Inflammatory macrophage treated with lipopolysaccharide for 1 hour (primary cell): ENCODE measurements around the gene CDC25B.

Experiments used
- DNase-seq, 2 donors: peaks; one replicate each; pipeline ENCODE4 v3.0.0-alpha.2; 2020 to 2022

The CDC25B gene

DNA sequence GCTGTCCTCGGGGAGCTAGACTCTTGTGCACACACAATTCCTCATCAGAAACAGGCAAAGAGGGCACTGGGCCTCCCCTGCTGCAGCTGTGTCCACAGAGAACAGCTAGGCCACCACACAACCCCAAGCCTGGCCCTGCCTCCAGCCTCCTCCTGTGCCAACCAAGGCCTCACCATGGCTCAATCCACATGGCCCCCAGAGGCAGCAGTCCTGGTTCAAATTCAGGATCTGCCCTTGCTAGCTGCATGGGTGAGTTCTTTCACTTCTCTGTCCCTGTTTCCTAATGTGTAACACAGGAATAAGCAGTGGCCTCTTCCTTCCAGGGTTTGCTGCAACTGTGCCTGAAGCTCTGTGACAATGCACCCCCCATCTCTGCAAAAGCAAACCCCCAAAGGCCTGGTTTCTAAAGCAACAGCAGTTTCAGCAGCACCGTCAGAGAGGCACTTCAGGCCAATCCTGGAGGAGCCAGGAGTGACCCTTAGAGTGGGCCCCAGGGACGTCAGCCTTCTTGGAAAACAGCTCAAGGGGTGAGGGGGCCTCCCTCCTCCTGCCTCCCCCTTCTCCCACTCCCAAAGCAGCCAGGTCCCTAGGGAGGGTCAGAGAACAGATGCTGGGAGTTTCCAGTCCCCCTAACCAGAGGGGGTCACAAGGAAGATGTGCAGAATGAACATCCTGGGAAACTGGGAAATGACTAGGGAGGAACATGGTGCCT lies 30.8 kb upstream of the CDC25B start:
- DNase-seq, result peak in 1 of 2 donors; percentile 29

DNA sequence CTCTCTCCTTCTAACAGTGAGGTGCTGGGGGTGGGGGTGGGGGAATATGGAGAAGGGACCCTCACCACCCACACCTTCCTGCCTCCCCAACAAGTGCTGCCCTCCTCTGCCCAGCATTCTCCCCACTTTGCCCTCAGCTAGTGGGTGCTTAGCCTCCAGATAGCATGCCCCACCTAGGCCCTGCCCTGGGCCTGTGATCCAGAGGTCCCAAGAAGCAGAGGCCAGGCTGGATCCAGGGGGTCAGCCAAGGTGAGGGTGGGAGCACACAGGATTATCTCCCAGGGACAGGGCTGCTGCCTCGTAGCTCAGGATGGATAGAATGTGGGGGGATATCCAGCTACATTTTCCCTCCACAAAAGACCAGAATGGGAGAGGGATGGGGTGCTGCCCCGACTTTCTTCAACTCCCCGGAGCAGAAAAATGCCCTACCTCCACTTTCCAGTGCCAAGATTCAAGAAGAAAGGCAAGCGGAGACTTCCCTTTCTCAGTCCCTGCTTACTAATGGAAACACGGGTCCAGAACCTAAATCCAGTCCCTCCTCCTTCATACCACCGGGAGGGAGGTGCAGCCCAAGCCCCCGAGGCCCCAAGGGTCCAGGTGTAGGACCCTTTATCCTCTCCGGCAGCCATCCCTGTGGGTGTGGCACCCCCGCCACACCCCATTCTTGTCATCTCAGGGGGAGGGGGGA lies 29.5 kb upstream of the CDC25B start:
- no peak for DNase-seq

DNA sequence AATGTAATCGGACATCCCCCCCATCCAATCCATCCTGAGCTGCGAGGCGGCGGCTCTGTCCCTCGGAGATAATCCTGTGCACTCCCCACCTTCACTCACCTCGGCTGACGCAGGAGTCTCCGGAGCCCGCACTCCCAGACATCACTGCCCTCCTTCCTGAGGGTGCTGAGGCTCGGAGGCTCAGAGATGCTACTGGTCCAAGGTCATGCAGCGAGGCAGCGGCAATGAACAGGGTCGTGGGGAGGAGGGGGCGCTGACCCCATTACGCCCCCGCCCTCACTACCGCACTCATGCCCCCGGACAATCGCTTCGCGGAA lies 29.0 kb upstream of the CDC25B start:
- no peak for DNase-seq

DNA sequence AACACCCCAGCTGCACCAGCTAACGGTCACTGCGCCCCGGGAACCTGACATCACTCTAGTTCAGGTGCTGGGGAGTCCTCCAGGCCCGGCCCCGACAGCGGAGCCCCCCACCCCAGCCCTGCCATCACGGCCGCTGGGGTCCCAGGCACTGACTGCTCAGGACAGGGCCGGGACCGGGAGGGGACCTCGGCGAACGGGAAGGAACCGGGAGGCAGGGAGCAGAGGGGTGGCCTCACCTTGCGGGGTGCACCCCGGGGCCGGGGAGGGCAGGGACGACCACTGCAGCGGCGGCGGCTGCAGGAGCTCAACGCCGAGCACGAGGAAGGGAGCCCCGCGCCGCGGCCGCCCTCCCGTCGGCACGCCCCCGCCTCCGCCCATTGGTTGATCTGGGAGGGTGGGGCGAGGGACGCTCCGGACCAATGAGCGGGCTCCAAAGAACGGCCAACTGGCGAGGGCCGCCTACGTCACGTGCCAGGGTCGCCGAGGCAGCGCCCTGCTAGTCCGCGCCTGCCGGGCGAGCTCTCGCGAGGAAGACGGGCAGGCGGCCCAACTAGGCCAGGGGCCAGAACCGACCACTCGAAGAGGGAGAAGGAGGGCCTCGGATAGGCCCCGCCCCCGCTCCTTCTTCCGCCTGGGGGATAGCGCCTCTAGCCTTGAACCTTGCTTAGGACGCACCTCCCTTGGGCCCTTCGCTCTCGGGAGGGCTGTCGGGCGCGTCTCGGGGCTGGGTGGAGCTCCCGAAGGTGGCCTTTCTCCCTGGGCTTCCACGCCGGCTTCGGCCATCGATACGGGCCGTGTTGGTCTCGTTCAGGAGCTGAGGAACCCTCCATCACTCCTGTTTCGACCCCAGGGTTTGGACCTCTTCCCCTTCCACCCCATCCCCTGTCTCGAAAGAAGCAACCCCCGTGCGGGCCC lies 28.4 kb upstream of the CDC25B start, which contains the start of gene ADISSP:
Gene ADISSP (minus strand): TSS at position 327 of the 915 bp plus-strand sequence. CDS start 7,653 bp downstream, outside the sequence.
- peak; percentile 96 to 97 for DNase-seq

DNA sequence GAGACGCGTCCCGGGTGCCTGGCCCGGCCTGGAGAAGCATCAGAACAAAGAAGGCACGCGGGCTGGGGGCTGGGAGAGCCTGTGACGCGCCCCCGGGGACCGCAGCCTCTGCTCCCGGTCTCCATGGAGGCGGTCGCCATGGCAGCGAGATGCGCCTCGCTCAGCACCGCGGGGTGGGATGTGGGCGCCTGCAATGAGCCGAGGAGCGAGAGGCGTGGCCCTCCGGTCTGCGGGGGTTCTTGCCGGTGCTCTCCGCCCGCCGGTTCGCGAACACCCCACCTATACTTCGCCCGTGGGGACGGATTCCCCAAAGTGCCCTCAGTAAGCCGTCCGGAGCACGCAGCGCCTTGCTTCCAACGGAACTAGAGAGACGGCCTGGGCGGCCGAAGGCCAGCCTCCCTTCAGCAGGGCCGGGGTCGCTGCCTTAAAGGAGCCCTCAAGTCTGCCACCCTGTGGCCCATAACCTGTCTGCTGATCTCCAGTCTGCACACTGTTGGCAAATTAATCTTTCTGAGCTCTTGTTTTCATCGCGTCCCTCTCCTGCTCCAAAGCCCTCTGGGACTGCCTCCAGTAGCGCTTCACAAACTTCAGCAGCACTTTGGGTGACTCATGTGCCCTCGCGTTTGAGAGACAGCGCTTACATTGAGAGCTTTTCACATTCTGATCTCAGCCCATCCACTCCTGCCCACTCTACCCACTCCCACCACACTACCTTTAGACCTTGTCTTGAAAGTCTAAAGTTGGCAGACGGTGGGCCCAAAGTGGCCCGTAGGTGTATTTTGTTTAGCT lies 27.6 kb upstream of the CDC25B start:
- DNase-seq, result peak; percentile 35 to 47

DNA sequence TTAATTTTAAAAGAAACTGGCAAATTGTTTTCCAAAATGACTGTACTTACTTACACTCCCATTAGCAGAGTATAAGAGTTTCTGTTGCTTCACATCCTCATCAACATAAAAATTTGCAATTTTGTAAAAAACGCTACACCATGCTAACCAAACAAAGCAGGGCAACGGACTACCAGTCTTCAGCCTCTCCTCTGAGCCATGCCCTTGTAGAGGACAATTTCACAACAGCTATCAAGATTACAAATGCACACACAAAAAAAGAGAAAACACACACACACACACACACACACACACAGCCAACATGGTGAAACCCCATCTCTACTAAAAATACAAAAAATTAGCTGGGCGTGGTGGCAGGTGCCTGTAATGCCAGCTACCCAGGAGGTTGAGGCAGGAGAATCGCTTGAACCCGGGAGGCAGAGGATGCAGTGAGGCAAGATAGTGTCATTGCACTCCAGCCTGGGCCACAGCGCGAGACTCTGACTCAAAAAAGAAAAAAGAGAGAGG lies 24.5 kb upstream of the CDC25B start:
- no peak for DNase-seq

DNA sequence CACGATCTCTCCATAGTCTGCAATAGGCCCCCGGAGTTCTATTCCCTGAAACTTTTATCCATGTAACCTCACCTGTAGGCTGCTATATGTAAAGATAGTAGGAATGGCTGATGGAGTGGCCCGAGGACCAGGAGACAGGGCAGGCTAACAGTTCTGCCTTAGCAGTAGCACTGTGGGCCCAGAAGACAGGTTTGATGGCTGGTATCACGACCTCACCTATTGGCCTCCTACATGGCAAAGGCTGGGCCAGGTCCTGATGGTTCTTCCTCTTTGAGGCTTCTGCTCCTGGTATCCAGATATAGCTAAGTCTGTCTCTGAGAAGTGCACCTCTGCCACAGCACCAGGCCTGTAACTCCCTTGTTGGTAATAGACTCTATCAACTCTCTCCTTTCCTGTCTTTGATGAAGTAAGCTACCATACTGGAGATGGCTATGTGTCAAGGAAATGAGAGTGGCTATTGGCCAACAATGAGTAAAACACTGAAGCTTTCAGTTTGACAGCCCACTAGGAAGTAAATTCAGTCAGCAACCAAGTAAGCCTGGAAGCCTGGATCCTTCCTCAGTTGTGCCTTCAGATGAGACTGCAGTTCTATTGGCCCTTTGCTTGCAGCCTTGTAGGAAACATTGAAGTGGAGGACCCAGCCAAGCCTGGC lies 20.5 kb upstream of the CDC25B start:
- no peak for DNase-seq

DNA sequence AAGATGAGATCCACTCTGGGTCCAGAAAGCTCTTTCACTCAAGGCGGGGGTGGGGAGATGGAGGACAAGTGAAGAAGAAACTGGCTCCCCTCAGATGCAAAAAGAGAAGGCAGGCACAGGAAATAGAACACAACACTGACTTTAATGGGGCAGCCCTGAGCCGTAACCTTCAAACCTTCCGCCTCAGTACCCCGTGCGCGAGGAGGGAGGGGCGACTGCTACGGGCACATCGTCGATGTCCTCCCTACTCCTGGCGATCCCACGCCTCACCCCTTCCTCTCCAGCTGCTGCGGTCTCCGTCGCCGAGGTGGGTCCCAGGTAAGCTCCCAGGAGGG lies 18.8 kb upstream of the CDC25B start:
- DNase-seq, result no peak

DNA sequence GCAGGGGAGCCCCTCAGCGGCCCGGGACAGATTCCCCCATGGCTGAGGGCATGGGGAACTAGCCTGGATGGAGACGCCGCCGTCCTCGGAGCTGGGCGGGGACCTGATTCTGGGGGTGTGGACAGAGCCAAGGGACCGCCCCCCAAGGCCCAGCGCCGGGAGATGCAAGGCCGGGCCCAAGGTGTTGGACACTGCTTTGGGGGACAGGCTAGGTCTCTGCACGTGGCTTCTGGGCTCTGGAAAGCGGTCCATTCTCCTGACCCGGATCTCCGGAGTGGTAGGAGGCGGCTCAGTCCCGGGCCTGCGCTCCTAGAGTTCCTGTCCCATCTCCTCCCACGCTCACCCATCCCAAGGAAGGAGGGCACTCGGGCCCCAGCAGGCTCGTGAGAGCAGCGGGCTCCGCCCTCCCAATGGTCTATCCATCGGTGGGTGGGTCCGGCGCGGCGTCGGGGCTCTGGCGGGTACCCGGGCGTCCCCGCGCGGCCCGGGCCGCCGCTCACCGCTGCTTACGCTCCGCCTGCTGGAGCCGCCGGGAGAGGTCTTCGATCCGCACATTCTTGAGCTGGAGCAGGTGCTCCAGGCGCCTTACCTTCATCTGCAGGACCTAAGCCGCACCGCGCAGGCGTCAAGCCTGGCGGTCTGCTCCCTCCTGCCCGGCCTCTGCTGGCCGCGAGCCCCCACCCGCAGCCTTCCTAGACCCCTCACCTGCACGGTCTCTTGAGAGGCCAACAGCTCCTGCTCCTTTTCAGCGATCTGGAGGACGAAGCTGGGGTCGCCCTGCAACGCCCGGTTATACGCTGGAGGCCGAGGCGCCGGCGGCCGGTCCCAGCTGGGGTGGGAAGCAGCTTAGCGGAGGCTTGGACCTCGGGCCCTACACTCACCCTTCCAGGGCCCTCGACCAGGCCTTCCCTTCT lies 18.1 kb upstream of the CDC25B start:
- peak; percentile 52 to 55 for DNase-seq

DNA sequence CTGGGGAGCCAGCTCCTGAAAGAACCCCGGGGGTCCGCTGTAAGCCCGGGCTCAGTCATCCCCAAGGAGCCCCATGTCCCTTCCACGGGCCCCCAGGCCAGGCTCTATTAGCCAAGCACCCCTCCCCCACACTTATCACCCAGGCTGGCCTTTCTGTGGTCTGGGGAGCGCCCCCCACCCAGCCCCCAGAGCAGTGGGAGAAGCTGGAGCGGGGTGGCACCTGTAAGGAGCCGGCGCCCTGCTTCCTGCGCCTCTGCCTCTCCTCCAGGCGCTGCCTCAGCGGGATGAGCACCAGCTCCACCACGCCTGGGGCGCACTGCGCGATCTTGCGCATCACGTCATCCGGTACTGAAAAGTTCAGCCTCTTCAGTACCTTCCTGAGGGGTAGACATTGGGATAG lies 17.1 kb upstream of the CDC25B start:
- no peak for DNase-seq

DNA sequence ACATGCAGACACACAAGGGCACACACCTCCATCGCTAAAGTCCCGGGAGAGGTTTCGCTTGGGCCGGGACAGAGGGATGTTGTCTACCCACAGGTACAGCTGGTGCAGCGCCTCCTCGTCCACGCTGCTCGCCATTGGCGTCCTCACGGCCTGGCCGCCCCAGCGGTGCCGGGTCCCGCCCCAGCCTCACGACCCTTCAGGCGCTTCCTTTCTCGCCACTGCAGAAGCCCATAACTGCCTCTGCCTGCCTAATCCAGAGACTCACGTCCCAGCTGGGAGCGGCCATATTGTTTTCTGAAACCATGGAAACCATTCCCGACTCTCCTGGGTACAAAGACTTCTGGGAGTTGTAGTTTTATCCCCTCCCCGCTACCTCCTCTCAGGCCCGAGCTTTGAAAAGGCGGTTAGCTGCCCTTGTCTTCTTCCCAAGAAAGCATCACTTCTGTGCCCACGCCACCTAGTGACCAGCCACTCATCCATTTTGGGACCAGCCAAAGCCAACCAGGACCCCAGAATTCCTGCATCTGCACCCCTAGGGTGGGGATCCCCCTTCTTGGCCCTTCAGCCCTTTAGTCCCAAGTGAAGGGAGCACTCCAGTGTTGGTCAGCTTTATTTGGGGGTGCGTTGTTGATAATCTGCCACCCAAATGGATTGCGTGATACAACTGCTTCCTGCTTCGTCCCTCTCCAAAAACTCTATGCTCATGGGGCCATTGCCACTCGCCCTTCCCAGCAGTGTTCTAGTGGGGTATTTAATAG lies 14.8 kb upstream of the CDC25B start, which contains the start of gene SPEF1:
Gene SPEF1 (minus strand): TSS at position 296 of the 758 bp plus-strand sequence. CDS start 161 bp downstream, at position 135.
- peak; percentile 88 to 90 for DNase-seq

DNA sequence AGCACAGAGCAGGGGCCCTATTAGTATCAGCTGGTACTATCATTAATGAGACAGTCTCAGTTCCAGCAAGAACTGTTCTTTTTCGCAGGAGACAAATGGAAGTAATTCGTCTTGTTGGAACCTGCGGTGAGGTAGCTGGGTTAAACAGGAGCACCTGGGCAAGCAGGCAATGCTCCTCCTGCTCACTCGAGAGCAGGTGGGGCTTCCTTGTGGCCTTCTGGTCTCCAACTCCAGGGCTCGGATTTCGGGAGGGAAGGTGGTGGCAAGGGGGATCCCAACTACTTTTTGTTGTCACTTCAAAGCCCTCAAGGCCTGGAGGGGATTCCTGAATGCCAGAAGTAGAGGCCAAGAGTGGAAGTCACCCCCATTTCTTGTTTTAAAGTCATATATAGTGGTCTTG lies 13.5 kb upstream of the CDC25B start:
- DNase-seq, result no peak

DNA sequence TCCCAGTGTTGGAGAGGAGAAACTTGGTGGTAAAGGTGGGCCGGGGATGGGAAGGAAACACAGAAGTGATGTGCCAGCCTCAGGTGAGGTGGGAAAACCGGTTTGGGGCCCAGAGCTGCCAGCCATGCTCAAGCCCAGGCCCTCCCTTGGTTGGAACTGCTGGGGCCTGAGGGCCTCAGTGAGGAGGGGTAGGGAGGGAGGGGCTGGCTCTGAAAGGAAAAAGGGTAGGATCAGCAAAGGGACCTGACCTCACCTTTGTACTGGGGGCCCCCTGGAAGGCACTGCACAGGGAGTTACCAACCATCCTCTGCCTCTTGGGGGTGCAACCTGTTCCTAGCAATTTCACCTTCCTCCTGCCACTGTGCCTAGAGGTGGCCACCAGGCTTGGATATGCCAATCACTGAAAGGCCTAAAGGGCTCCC lies 13.0 kb upstream of the CDC25B start:
- DNase-seq, result no peak

DNA sequence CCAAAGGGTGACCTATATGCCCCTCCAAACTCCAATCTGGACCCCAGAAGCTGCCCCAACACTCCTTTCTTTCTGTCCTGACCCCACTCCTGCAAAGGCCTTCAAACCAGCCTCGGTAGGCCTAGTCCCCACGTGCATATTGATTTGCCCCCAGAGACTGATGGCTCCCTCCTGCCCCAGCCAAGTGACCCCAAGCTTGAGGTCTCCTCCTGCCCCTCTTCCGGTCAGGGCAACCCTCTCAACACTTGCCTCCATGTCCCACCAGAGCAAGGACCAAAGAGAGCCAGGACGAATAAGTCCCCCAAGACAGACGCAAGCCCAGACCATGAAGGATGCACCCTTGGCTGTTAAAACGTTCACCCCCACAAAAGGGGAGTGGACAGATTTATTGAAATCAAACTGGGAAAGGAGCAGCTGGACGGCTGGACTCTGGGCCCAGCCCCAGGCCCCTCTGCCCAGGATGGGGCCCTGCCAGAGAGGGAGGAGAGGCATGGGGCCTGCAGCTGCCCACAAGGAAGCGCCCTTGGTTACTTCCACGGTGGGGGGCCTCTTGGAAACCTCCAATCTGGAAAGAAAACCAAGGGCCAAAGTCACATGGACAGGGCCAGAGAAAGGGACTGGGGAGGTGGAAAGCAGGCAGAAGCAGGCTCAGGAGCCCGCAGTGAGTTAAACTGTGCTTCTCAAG lies 12.5 kb upstream of the CDC25B start:
- DNase-seq, result no peak

DNA sequence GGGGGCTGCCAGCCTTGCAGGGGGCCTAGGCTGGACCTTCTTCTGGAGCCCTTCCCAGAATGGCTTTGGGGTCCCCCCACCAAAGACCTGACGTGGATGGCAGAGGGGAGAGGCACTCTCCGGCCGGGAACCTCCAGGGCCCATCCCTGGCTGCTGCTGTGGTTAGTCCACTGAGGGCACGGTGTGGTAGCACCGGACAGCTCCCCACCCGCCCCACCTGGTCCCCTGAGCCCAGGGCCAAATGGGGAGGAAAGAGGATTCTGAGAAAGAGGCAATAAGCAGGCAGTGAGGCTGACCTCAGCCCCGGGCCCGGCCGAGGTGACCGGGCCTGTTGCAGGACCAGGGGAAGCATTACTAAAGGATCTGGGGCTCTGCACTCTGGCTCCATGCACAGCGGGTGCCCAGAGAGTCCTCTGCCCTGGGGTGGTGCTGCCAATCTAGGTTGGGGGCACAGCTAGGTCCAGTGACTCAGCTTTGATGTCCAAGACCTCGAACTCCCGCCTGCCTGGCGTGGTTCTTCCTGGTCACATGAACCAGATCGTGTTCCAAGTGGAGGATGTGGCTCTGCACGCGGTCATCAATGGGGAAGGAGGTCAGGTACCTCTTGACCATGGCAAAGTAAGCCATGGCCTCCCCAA lies 11.8 kb upstream of the CDC25B start:
- DNase-seq, result no peak

DNA sequence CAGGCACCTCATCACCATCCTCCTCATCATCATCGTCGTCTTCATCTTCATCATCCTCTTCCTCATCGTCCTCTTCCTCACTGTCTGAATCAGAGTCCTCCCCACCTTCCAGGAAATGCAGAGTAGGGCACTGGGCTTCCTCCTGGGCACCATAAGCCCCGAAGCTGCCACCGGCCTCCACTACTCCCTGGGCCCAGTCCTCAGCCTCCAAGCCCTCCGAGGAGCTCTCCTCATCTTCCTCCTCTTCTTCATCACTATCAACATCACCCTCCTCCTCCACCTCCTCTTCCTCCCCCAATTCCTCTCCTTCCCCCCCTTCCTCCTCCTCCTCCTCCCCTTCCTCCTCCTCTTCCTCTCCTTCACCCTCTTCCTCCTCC lies 11.3 kb upstream of the CDC25B start:
- no peak for DNase-seq

DNA sequence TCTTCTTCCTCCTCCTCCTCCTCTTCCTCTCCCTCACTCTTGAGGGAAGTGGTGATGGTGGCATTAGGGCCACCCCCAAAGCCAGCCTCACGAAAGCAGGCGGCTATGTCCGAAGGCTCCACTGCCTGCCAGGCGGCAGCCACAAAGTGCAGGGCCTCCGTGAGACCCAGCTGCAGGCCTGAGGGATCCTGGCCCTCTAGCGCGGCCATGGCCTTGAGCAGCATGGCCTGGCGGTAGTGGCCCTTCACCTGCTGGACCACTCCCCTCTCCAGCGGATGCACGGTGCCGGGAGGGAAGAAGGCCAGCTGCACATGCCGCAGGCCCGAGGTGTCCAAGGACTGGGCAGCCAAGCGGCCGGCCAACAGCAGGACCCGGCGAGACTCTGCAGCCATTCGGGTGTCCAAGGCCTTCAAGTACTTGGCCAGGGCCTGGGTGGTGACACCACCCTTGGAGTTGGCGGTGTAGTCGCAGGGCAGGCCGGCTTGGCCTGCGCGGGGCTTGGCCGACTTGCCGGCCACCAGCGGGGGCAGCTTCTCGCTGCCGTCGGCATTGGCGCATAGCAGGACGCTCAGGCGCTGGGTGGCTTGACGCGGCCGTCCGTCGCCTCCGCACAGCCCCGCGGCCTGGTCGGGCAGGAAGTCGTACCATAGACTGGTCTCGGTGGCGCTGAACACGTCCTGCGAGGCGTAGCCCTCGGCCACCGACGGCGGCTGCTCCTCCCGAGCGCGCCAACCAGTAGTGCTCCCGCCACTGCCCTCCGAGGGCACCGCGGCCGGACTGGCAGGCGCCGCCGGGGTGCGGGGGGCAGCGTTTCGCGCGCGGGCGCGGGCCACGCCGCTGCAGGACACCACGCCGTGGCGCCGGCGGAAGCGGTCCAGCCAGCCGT lies 10.6 kb upstream of the CDC25B start:
- DNase-seq, result no peak

DNA sequence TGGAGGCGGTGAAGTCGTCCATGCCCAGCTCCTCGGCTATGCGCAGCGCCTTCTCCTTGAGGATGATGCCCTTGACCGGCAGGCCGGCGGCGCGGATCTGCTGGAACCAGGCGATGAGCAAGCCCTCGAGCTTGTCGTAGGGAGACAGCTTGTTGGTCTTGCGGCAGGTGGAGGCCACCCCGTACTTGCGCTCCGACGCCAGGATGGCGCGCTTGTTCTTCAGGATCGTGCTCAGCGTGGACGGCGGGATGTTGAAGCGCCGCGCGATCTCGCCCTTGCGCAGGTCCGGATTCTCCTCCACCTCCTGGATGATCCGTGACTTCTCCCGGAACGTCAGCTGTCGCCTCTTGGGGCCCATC lies 10.0 kb upstream of the CDC25B start:
- DNase-seq, result peak in 1 of 2 donors; percentile 48
